GM21723 (cell line): Measurements from ENCODE around the gene CKMT2.
"Not testable (repeated sequence)": the region's sequence is repeated elsewhere in the genome, so short reads cannot be mapped to it uniquely, and the experiment has no call there.

ENCODE experiments used
- ATAC-seq: cut with Tn5 transposase; IDR thresholded peaks from one replicate; pipeline ENCODE4 v1.9.1; 2021; ENCODE audit warnings: mild to moderate bottlenecking, moderate library complexity; ENCODE audit not compliant: unreplicated experiment

The CKMT2 gene

DNA sequence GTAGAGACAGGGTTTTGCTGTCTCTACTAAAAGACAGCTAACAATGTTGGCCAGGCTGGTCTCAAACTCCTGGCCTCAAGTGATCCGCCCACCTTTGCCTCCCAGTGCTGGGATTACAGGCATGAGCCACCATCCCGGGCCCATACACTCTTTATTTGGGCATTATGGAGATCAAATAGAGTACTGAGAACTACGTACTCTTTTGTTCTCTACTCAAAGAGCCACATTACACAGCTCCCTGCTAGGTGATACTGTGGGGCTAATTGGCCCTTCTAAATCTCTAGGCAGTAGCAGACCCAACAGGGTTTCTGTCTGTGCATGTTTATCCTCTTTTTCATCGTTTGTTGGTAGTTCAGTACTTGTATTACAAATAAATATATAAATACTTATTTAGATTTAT lies 16.1 kb downstream of the CKMT2 start:
- ATAC-seq: no peak

DNA sequence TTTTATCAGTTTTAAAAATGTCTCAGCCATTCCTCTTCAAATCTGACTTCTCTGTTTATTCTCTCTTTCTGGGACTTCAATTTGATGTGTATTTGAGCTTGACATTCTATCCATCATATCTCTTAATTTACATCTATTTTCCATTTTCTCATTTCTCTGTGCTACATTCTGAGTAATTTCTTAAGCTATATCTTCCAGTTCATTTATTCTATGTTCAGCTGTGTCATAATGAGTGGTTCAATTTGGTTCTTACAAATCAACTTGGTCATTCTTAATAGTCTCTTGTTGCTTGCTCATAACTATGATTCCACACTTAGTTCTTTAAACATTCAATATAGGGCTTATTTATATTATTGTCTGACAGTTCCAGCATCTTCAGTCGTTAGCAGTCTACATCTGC lies 16.9 kb downstream of the CKMT2 start:
- ATAC-seq: no peak

DNA sequence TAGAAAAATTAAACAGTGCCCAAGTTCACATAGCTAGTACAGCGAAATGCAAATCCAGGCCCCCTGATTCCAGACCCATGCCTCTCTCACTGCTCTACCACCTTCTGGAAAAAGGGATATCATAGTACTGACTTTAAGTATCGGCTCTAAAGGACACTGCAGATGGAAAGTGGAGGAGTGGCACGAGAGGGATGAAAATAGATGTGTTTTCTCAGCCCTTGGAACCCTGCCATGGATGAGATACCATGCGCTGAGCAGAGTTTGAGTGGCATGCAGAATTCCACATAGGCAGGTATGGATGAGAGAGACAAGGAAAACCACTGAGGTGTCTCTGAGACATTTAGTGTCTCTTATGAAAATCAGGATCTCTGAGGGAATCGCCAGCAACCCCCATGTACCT lies 18.8 kb downstream of the CKMT2 start:
- ATAC-seq: no peak

DNA sequence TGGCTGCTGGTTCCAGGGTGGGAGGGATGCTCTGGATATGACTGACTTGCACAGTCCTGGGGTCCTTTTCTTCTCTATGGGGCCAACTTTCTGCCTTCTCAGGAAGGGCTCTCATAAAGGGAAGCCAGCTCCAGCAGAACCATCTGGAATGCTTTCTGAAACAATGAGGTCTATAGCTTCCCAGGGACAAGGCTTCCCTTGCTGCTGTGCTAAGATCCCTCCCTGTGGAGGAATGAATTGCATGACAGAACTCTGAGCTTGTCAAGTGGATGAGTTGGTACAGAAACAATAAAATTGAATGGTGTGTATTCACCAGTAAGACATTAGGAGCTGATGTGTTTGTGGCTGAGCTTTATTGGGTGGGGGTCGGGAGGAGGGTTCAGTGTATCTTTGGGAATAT lies 19.8 kb downstream of the CKMT2 start:
- ATAC-seq: no peak

DNA sequence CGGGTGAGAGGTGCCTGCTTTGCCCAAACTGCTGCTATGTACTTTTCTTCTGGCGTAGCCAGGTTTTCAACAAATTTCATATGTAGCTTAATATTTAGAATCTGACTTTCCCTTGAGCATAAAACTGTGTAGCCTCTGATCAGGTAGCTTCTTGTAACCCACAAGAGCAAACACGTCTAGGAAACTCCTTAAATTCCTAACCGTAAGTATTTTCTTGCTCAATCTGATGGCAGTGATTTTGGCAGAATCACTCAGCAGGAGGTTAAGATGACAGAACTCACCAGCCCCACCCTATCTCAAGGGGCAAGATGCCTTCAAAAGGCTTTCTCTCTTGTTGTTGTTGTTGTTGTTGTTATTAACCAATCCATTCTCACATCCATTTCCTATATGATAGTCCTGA lies 20.8 kb downstream of the CKMT2 start:
- no peak for ATAC-seq

DNA sequence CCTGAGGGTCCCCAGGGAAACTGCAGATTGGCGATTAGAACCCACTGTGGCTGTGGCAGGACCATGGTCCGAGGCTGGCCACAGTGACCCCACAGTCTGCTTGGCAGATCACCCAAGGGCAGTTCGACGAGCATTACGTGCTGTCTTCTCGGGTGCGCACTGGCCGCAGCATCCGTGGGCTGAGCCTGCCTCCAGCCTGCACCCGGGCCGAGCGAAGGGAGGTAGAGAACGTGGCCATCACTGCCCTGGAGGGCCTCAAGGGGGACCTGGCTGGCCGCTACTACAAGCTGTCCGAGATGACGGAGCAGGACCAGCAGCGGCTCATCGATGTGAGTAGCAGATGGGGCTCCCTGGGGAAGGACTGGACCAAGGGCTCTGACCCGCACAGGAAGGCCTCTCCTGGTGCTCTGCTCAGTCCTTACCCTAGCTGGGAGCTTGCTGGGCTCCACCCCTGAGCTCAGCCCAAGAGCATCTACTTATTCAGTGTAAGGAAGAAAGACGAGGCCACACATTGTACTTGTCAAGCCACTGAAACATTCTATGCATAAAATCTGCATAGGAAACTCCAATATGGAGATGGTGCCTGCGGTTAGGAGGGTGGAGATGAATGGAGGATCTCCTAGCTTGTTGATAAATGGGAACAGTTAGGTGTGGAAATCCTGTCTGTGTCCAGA lies 21.9 kb downstream of the CKMT2 start:
- ATAC-seq: no peak

DNA sequence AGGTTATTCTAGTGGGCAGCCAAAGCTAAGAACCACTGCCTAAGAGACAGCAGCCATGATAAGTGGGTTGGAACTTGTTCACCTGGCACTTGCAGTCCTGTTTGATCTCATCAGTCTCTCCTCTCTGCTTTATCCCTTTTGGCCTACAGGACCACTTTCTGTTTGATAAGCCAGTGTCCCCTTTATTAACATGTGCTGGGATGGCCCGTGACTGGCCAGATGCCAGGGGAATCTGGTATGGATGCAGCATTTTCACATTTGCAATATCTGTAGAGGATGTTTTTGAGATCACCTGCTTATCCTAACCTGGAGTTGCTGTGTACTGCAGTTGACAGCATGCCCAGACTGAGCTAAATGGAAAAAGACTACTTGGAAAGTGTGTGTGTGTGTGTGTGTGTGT lies 23.6 kb downstream of the CKMT2 start:
- no peak for ATAC-seq

DNA sequence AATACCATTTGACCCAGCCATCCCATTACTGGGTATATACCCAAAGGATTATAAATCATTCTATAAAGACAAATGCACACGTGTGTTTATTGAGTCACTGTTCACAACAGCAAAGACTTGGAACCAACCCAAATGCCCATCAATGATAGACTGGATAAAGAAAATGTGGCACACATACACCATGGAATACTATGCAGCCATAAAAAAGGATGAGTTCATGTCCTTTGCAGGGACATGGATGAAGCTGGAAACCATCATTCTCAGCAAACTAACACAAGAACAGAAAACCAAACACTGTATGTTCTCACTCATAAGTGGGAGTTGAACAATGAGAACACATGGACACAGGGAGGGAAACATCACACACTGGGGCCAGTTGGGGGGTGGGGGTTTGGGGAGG lies 29.7 kb downstream of the CKMT2 start:
- ATAC-seq: not testable (repeated sequence)

DNA sequence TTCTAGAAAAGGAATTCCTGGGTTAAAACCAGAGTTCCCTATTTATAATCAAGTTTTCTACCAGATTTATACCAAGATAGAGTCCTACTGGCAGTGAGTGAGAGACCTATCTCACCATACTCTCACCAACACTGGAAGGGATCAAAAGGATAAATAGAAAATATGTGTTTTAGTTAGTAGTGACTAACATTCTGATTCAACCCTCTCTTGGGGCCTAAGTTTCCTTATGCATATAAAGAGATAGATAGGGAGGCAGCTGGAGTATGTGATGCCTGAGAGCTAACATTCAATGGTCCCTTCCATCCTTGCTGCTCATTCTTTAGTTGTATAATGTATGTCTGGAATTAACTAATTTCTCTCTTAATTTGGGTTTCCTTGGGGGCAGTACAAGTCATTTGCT lies 32.0 kb downstream of the CKMT2 start:
- no peak for ATAC-seq

DNA sequence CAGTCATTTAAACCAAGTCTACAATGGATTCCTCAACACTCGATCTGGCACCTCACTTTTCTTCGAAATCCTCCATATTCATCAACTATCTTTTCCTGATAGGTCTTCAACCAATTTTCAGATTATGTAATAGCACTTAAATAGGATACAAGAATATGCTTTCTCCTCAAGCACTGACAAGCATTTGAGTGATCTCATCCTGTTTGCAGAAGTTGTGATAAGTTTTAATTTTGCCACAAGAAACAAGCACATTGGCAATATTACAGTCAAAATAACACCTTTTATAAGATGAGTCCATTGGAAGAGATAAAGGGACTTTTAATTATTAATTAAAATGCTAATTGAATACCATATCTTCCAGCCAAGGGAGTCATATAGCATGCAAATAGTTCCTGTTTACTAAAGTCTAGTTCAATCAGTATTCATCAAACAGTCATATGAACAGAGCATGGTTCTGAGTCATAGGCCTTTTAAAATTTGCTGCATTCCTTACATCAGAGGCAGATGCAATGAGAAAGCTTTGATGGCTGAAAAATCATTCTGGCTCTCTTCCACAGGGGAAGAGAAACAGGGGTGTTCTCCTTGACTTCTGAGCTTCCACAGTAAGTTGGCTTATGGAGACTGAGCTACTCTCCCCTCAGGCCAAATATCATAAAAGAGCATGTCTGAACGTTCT lies 35.5 kb downstream of the CKMT2 start:
- ATAC-seq: no peak

DNA sequence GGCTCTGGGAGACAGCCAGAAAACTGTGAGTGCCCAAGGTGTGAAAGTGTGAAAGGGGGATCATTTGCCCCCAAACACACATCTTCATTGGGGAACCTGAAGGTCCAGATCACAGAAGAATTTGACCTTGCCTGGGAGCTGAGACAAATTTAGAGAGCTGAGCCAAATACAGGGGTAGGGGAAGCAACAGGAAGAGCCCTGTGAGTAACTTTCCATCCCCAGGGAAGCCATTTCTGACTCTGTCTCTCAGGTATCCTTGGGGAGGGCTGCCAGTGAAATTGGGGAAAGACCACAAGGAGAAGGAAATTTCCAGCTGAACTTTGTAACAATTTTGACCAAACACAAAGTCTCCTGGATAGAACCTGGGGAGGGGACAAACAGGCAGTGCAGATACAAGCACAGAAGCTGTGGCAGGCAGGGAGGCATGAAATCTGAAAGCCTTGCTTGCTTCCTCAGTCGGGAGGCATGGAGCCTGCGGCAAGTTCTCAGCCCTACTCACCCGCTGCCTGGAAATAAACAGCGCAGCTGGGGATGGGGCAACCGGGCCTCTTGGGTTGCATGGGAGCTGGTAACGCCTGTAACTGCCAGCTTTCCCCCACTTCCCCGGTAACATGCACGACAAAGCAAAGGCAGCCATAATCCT lies 36.8 kb downstream of the CKMT2 start:
- no peak for ATAC-seq

DNA sequence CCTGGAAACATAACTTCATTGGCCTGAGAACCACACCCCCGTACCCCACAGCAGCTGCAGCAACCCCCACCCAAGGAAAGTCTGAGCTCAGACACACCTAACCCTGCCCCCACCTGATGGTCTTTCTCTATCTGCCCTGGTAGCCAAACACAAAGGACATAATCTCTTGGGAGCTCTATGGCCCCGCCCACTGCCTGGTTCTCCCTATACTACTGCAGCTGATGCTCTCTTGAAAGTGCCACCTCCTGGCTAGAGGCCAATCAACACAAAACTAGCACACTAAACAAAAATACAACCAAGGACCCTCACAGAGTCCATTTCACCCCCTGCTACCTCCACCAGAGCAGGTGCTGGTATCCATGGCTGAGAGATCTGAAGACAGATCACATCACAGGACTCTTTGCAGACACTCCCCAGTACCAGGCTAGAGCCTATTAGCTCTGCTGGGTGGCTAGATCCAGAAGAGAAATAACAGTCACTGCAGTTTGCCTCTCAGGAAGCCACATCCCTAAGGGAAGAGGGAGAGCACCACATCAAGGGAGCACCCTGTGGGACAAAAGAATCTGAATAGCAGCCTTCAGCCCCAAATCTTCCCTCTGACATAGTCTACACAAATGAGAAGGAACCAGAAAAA lies 37.4 kb downstream of the CKMT2 start:
- ATAC-seq: not testable (repeated sequence)

DNA sequence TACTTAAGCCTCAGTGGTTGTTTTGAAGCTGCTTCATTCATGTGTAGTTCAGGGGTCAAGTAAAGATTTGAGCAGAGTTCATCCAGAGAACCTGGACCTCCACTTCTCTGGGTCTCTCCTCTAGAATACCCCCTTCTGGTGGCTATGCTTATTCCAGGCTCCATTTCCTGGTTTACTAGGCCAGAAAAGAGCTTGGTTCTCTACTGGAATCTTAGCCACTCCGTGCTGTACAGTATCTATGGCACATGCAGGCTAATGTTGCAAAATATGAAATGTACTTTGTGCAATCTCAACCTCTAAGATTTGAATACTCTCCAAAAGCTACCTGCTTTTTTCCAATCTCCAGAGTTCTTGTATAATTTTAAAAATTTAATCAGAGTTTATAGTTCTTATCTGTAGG lies 50.9 kb downstream of the CKMT2 start:
- no peak for ATAC-seq

DNA sequence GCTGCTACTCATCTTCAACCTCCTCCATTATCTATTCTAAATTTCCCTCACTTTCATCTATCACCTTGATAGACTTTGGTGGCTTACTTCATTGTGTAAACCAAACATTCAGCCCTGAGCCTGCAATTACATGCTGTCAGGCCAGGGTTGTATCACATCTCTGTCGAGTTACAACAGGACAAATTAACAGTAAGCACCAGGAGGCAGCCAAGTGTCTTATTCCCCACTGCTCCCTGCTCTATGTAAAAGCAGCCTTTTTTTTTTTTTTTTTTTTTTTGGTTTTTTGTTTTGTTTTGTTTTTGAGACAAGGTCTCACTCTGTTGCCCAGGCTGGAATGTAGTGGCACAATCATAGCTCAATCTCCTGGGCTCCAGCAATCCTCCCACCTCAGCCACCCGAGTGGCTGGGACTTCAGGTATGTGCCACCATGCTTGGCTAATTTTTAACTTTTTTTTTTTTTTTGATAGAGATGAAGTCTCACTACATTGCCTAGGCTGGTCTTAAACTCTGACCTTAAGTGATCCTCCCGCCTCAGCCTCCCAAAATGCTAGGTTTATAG lies 53.0 kb downstream of the CKMT2 start:
- no peak for ATAC-seq

DNA sequence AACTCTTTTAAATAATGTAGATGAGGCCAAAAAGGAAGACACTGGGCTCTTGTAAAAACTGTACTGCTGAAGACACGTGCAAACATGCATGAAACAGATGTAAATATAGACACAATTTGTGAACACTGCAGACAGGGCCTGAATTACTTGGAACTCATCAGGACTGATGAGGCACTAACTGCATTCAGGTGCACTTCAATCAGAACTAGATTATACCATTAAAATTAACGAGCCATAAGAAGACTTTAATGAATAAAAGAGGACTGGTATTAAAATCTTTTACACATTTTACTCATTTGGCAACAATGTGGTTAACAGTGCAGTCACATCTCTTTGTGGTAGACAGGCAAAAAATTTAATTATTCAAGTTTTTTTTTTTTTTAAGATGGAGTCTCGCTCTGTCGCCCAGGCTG lies 54.9 kb downstream of the CKMT2 start:
- peak; percentile 43 for ATAC-seq

DNA sequence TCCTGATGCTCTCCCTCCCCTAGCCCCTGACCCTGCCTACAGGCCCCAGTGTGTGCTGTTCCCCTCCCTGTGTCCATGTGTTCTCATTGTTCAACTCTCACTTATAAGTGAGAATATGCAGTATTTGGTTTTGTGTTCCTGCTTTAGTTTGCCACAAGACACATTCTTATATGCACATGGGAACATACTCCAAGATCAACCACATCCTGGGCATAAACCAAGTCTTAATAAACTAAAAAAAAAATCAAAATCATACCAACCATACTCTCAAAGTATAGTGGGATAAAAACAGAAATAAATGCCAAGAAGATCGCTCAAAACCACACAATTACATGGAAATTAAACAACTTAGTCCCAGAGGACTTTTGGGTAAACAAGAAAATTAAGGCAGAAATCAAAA lies 57.0 kb downstream of the CKMT2 start:
- ATAC-seq: no peak

DNA sequence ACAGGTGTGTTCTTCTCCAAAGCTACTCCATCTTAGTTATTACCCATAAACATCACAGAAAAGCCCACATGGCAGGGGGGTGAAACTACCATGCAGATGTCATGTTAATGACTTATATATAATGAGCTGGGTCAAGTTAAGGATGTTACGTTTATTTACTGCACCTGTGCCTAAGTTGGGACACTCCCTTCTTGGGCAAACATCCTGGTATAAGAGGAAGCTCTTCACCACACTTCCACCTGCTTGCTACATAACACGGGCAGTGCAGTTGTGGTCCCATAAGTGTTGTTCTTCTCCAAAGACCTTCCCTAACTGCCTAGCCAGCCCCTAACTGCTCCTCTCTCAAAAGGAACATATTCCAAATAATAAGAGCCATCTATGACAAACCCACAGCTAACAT lies 59.0 kb downstream of the CKMT2 start:
- ATAC-seq: no peak

DNA sequence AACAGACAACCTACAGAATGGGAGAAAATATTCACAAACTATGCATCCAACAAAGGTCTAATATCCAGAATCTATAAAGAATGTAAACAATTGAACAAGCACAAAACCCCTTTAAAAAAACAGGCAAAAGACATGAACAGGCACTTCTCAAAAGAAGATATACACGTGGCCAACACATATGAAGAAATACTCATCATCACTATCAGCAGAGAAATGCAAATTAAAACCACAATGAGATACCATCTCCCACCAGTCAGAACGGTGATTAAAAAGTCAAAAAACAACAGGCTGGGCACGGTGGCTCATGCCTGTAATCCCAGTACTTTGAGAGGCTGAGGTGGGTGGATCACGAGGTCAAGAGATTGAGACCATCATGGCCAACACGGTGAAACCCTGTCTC lies 60.9 kb downstream of the CKMT2 start:
- not testable (repeated sequence) for ATAC-seq

DNA sequence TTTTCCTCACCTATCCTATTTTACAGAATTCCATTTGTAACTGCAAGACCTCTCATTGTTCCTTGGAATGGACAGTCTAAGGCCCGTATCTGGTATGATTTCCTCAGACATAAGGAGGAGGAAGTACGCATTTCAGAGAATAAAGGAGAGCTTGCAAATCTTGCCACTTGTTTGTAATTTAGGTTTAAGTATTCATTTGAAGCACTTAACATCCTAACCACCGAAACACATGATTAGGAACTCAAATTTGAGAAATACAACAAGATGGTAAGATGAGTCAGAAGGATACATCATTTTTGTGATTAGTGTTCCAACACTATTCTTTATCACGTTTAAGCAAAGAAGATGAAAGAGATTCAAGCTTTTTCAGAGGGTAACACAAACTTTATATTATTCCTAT lies 64.4 kb downstream of the CKMT2 start:
- no peak for ATAC-seq

DNA sequence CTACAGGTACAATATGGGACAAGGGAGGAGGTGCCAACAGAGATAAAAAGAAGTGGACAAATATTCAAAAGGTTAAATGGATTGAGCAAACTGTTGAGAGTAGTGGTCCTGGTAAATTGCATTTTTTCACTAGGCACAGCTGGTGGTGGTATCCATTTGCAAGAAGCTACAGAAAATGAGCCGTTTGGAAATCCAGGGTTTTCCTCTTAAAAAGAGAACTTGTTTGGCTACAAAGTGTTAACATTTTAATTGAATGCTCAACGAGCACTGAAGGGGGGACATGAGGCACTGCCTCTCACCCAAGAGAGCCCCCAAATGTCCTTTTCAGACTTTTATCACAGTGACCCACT lies 67.8 kb downstream of the CKMT2 start:
- ATAC-seq: no peak

DNA sequence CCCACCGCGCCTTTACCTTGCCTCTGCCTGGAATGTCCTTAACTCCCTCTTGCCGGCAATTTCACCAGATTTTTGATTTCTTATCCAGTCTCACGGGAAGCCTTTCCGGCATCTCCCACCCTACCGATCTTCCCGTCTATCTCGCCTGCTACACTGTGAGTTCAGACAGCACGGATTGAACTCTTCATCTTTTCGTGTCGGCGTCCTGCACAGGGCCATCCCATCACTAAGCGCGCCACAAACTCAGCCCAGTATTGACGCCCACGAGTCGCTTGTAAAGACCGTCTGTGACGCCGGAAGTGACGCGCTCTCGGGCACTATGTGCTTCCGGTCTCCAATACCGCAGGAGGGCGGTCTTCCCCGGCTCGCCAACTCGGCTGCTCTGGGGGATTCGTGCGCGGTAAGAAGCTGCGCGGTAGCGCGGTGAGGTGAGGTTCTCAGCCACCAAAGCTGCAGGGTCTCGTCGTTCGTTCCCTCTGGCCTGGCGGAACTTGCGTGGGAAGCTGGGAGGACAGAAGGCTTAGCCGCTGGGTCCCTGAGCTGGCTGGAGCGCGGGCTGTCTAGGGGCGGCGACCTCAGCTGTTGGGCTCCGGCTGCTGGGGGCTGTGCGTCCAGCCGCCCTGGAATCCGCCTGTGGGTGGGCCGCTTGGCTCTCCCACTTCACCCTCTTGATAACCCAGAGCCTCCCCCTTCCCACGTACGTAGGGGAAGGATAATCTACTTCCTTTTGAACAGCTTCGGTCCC lies 68.3 kb downstream of the CKMT2 start, which contains the start of gene ZCCHC9:
ZCCHC9 (plus strand) TSS at position 317 of the 745 bp plus-strand sequence. CDS start 3,171 bp downstream, outside the sequence.
- peak; percentile 95 for ATAC-seq
